K562 (cell line): ENCODE data around the gene CLPSL2. TPM values are rescaled to one million over a fixed set of nuclear protein-coding genes. Genes with fewer than 3 reads are reported as not detected.

ENCODE experiments used
- EP400 ChIP-seq: fragments of 450-650 bp; IDR thresholded peaks from 2 replicates; pipeline ENCODE4 v1.6.1; 2017; ENCODE audit warnings: antibody characterized with exemption, mild to moderate bottlenecking, moderate library complexity
- FOXM1 ChIP-seq, 2 experiments: fragments of 450-650 bp in 1 of 2; sonication (generic) in 1 of 2; formaldehyde crosslinking in 1 of 2; IDR thresholded peaks; 2 replicates each; pipeline versions ENCODE4 v1.6.1 to v1.9.0; 2017 to 2022; ENCODE audit warnings: low read depth in 2 of 2, mild to moderate bottlenecking in 2 of 2, missing genetic modification reagents in 1 of 2, moderate library complexity in 1 of 2
- FOXP1 ChIP-seq: sonication (generic); formaldehyde crosslinking; IDR thresholded peaks from 2 replicates; pipeline ENCODE4 v1.8.0; 2022; ENCODE audit warnings: mild to moderate bottlenecking, missing genetic modification reagents
- HNRNPK ChIP-seq: fragments of 200-400 bp; formaldehyde crosslinking; IDR thresholded peaks from one replicate; pipeline ENCODE4 v1.6.1; 2018; ENCODE audit warnings: mild to moderate bottlenecking, low read depth, low read length; ENCODE audit not compliant: poor library complexity, severe bottlenecking
- ILK ChIP-seq: fragments of 450-650 bp; IDR thresholded peaks from 2 replicates; pipeline ENCODE4 v1.6.1; 2016; ENCODE audit warnings: missing genetic modification characterization, low read depth, mild to moderate bottlenecking, missing compliant biosample characterization, moderate library complexity, borderline replicate concordance
- L3MBTL2 ChIP-seq: fragments of 450-650 bp; IDR thresholded peaks from 2 replicates; pipeline ENCODE4 v1.6.1; 2016; ENCODE audit warnings: mild to moderate bottlenecking, moderate library complexity
- NFRKB ChIP-seq: fragments of 450-650 bp; IDR thresholded peaks from 2 replicates; pipeline ENCODE4 v1.6.1; 2016; ENCODE audit warnings: low read depth
- PBX2 ChIP-seq, 2 experiments: IDR thresholded peaks in 1 of 2; conservative IDR thresholded peaks in 1 of 2; 2 replicates each; pipeline ENCODE4 v1.6.1; 2016; ENCODE audit warnings: low read depth in 2 of 2, mild to moderate bottlenecking in 1 of 2, missing compliant biosample characterization in 1 of 2, missing genetic modification characterization in 1 of 2, moderate library complexity in 1 of 2
- POLR2B ChIP-seq: fragments of 450-650 bp; IDR thresholded peaks from 2 replicates; pipeline ENCODE4 v1.6.1; 2018; ENCODE audit warnings: low read depth; ENCODE audit not compliant: partially characterized antibody
- PPARD ChIP-seq: fragments of 250-450 bp; sonication (Bioruptor Pico); IDR thresholded peaks from 2 replicates; pipeline ENCODE4 v1.8.0; 2022; ENCODE audit warnings: inconsistent platforms, mild to moderate bottlenecking, moderate library complexity
- PREB ChIP-seq: sonication (generic); formaldehyde crosslinking; IDR thresholded peaks from 2 replicates; pipeline ENCODE4 v1.8.1; 2023; ENCODE audit warnings: mild to moderate bottlenecking, missing genetic modification reagents
- PRMT5 ChIP-seq: sonication (generic); formaldehyde crosslinking; IDR thresholded peaks from 2 replicates; pipeline ENCODE4 v1.5.0; 2020; ENCODE audit warnings: missing genetic modification reagents
- RBM34 ChIP-seq: fragments of 200-400 bp; formaldehyde crosslinking; IDR thresholded peaks from 2 replicates; pipeline ENCODE4 v1.6.1; 2018; ENCODE audit warnings: low read length, borderline replicate concordance; ENCODE audit not compliant: insufficient read depth
- SAFB ChIP-seq: fragments of 200-400 bp; formaldehyde crosslinking; IDR thresholded peaks from 2 replicates; pipeline ENCODE4 v1.6.1; 2017; ENCODE audit warnings: low read depth, low read length, borderline replicate concordance
- SRSF1 ChIP-seq: fragments of 200-400 bp; formaldehyde crosslinking; IDR thresholded peaks from 2 replicates; pipeline ENCODE4 v1.6.1; 2017; ENCODE audit warnings: mild to moderate bottlenecking, low read depth, low read length, moderate library complexity
- TEAD2 ChIP-seq: fragments of 450-650 bp; IDR thresholded peaks from 2 replicates; pipeline ENCODE4 v1.6.1; 2016; ENCODE audit warnings: missing genetic modification characterization, control low read depth, missing compliant biosample characterization
- TFE3 ChIP-seq: fragments of 450-650 bp; formaldehyde crosslinking; IDR thresholded peaks from 2 replicates; pipeline ENCODE4 v1.4.0; 2020; ENCODE audit warnings: mild to moderate bottlenecking, mixed read lengths
- THRB ChIP-seq: fragments of 450-650 bp; formaldehyde crosslinking; conservative IDR thresholded peaks from 2 replicates; pipeline ENCODE4 v1.4.0; 2022; ENCODE audit warnings: mild to moderate bottlenecking, missing genetic modification characterization
- ZNF224 ChIP-seq: sonication (generic); formaldehyde crosslinking; IDR thresholded peaks from 2 replicates; pipeline ENCODE4 v1.8.0; 2022; ENCODE audit warnings: mild to moderate bottlenecking, missing genetic modification reagents
- ZNF75A ChIP-seq: fragments of 450-650 bp; formaldehyde crosslinking; IDR thresholded peaks from 2 replicates; pipeline ENCODE4 v1.4.0; 2020; ENCODE audit warnings: mild to moderate bottlenecking
- polyA plus RNA-seq, 8 experiments: library from polyadenylated mRNA; depleted of rRNA in 4 of 8; stranded (reverse) in 5 of 8; unstranded in 3 of 8; fragments of >200 nt; fragmentation: Nextera tagmentation in 2 of 8; fragmentation: Illumina TruSeq in 1 of 8; extraction: Ambion mirVana in 2 of 8; extraction: Trizol in 1 of 8; gene quantifications; 2 replicates each; pipeline versions ENCODE4 v1.2.1 to v1.2.3, GENCODE V29; 2011 to 2014; ENCODE audit warnings: inconsistent platforms in 1 of 8, missing spikeins in 1 of 8
- total RNA-seq, 7 experiments: library from RNA; depleted of rRNA in 6 of 7; stranded (reverse); fragments of >200 nt in 6 of 7; fragmentation: Illumina TruSeq in 2 of 7; extraction: Trizol in 2 of 7; gene quantifications; 2 replicates each; pipeline versions ENCODE4 v1.2.1 to v1.2.3, GENCODE V29; 2011 to 2021; ENCODE audit warnings: low replicate concordance in 1 of 7

The CLPSL2 gene
- total and polyA plus RNA-seq, 9 of the 15 experiments (the other 6 are each of a cell fraction or from before 2014, with no cell fraction given), result not detected

- TF ChIP-seq PBX2 (CRISPR knock-in tag; IDR thresholded peaks at IDR 0.05; ENCODE audit: low read depth) (no peak), PBX2 (tag; conservative IDR thresholded peaks at IDR 0.05; ENCODE audit: low read depth) (no peak), FOXM1 (IDR thresholded peaks at IDR 0.05; ENCODE audit: low read depth) (no peak), FOXM1 (CRISPR knock-in tag; IDR thresholded peaks at IDR 0.05; ENCODE audit: low read depth) (peak; percentile 89; the same call in 1 of the 2 replicates), EP400 (peak; percentile 94), HNRNPK (no peak), TFE3 (CRISPR knock-in tag) (no peak), FOXP1 (peak; percentile 95), L3MBTL2 (peak; percentile 98), POLR2B (peak; percentile 21), ZNF75A (CRISPR knock-in tag) (no peak), NFRKB (peak; percentile 79), RBM34 (0 out of 2 replicates have a peak, but pooled peaks have one; percentile 32), ZNF224 (CRISPR knock-in tag) (no peak), PREB (no peak), PRMT5 (no peak), PPARD (CRISPR knock-in tag) (no peak), TEAD2 (tag) (0 out of 2 replicates have a peak, but pooled peaks have one; percentile 9), ILK (no peak), SAFB (peak; percentile 42; the same call in 1 of the 2 replicates), SRSF1 (no peak), THRB (CRISPR knock-in tag) (0 out of 2 replicates have a peak, but pooled peaks have one; percentile 2)
These were observed 48.3 kb upstream of the CLPSL2 start (continued) for GRCh38 chr6:35727935-35728682.
